Fibroblast of lung (primary cell): Measurements from ENCODE around the gene C12orf43. TPM values are rescaled to one million over a fixed set of nuclear protein-coding genes. Genes with fewer than 3 reads are reported as not detected.

Source experiments
- DNase-seq, 2 donors: peaks; one replicate each; pipeline versions ENCODE4 v3.0.0 to v3.0.0-alpha.2; 2010; ENCODE audit warnings: low read depth in 2 of 2
- H2AFZ ChIP-seq: 2 replicates; pipeline ENCODE4 v1.5.1; 2012; ENCODE audit warnings: low read length, control low read depth, inconsistent platforms
- H3K27ac ChIP-seq: 2 replicates; pipeline ENCODE4 v1.5.1; 2011; ENCODE audit warnings: low read length, control low read depth; ENCODE audit not compliant: insufficient read depth
- H3K27me3 ChIP-seq: 2 replicates; pipeline ENCODE4 v1.5.1; 2011; ENCODE audit warnings: mild to moderate bottlenecking, low read length; ENCODE audit not compliant: control insufficient read depth, insufficient read depth
- H3K36me3 ChIP-seq: 2 replicates; pipeline ENCODE4 v1.5.1; 2011; ENCODE audit warnings: low read length; ENCODE audit not compliant: control insufficient read depth, insufficient read depth
- H3K4me1 ChIP-seq: 2 replicates; pipeline ENCODE4 v1.5.1; 2011; ENCODE audit warnings: low read length; ENCODE audit not compliant: control insufficient read depth, insufficient read depth; ENCODE audit errors: extremely low read depth
- H3K4me2 ChIP-seq: 2 replicates; pipeline ENCODE4 v1.5.1; 2011; ENCODE audit warnings: low read length, control low read depth; ENCODE audit not compliant: insufficient read depth; ENCODE audit errors: extremely low read depth
- H3K4me3 ChIP-seq, 4 experiments: fragments of 200-600 bp in 1 of 4; sonication (generic) in 1 of 4; replicated peaks in 1 of 4; 2 replicates each; pipeline ENCODE4 v1.5.1; 2011 to 2016; ENCODE audit warnings: low read length in 4 of 4, low read depth in 3 of 4, mild to moderate bottlenecking in 3 of 4, control low read depth in 2 of 4, inconsistent platforms in 1 of 4, mixed read lengths in 1 of 4; ENCODE audit not compliant: insufficient read depth in 1 of 4; ENCODE audit errors: control extremely low read depth in 1 of 4
- H3K79me2 ChIP-seq: 2 replicates; pipeline ENCODE4 v1.5.1; 2012; ENCODE audit warnings: mild to moderate bottlenecking, low read length, inconsistent platforms; ENCODE audit not compliant: control insufficient read depth, insufficient read depth
- H3K9ac ChIP-seq: 2 replicates; pipeline ENCODE4 v1.5.1; 2011; ENCODE audit warnings: mild to moderate bottlenecking, low read length, control low read depth; ENCODE audit not compliant: insufficient read depth
- H3K9me3 ChIP-seq: 2 replicates; pipeline ENCODE4 v1.5.1; 2012; ENCODE audit warnings: low read depth, low read length; ENCODE audit not compliant: control insufficient read depth, insufficient read depth
- H4K20me1 ChIP-seq: 2 replicates; pipeline ENCODE4 v1.5.1; 2011; ENCODE audit warnings: low read length; ENCODE audit not compliant: control insufficient read depth, insufficient read depth; ENCODE audit errors: extremely low read depth
- EZH2 ChIP-seq: IDR thresholded peaks from 2 replicates; pipeline ENCODE4 v1.5.1; 2012; ENCODE audit warnings: low read length, control low read depth, mild to moderate bottlenecking; ENCODE audit errors: missing control alignments
- polyA plus RNA-seq, 2 donors: library from polyadenylated mRNA; depleted of rRNA in 1 of 2; stranded (reverse) in 1 of 2; unstranded in 1 of 2; fragments of >200 nt; gene quantifications; 2 replicates each; pipeline ENCODE4 v1.2.1, GENCODE V29; 2011 to 2012; ENCODE audit warnings: missing spikeins in 1 of 2
- total RNA-seq: library from RNA; depleted of rRNA; stranded (reverse); fragments of >200 nt; gene quantifications from 2 replicates; pipeline ENCODE4 v1.2.1, GENCODE V29; 2014
- TF ChIP-seq, protein P1 (sequence below), 2 donors: IDR thresholded peaks in 1 of 2; conservative IDR thresholded peaks in 1 of 2; 1 replicate in 1 of 2; 2 replicates in 1 of 2; pipeline ENCODE4 v1.5.1; 2011 to 2012; ENCODE audit warnings: low read length in 2 of 2, control low read depth in 1 of 2, inconsistent platforms in 1 of 2, low read depth in 1 of 2, mild to moderate bottlenecking in 1 of 2

C12orf43 gene
- total and polyA plus RNA-seq, 2 donors (not counting 1 experiment from before 2014, with no cell fraction given): 11.4 to 14.7 TPM

DNA sequence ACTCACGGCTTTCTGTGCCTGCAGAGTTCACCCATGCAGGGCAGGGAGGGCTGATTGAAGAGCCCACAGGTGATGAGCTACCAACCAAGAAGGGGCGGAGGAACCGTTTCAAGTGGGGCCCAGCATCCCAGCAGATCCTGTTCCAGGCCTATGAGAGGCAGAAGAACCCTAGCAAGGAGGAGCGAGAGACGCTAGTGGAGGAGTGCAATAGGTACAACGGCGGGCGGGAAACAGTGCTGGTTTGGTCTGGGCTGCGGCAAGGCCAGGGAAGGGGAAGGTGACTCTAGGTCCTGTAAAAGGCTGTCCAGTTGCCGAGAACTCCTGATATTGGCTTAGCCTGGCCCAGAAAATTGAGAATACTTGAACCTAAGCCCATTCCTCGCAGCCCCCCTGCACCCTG, 22.8 kb downstream of the C12orf43 start:
- no peak overlapping the region for H2AFZ ChIP-seq
- peaks cover 8% of the 10 kb centered on the region for H3K27me3 ChIP-seq
- H3K4me1 ChIP-seq: no peaks in the 10 kb centered on the region
- H3K9me3 ChIP-seq: no peaks in the 10 kb centered on the region
- H3K79me2 ChIP-seq: no peaks in the 10 kb centered on the region
- no peak for DNase-seq
- TF ChIP-seq, protein P1, sequence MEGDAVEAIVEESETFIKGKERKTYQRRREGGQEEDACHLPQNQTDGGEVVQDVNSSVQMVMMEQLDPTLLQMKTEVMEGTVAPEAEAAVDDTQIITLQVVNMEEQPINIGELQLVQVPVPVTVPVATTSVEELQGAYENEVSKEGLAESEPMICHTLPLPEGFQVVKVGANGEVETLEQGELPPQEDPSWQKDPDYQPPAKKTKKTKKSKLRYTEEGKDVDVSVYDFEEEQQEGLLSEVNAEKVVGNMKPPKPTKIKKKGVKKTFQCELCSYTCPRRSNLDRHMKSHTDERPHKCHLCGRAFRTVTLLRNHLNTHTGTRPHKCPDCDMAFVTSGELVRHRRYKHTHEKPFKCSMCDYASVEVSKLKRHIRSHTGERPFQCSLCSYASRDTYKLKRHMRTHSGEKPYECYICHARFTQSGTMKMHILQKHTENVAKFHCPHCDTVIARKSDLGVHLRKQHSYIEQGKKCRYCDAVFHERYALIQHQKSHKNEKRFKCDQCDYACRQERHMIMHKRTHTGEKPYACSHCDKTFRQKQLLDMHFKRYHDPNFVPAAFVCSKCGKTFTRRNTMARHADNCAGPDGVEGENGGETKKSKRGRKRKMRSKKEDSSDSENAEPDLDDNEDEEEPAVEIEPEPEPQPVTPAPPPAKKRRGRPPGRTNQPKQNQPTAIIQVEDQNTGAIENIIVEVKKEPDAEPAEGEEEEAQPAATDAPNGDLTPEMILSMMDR (conservative IDR thresholded peaks at IDR 0.05 in 1 of 2, IDR thresholded peaks at IDR 0.05 in 1 of 2; ENCODE audit: low read depth in 1 of 2, low read length in 2 of 2): no peak
- no peak for TF ChIP-seq EZH2
- no peak overlapping the region for H3K9ac ChIP-seq
- no peak overlapping the region for H3K4me2 ChIP-seq
- H3K27ac ChIP-seq: no peak overlapping the region
- no peaks in the 10 kb centered on the region for H3K36me3 ChIP-seq
- no peaks in the 10 kb centered on the region for H4K20me1 ChIP-seq
- no peak overlapping the region for H3K4me3 ChIP-seq

DNA sequence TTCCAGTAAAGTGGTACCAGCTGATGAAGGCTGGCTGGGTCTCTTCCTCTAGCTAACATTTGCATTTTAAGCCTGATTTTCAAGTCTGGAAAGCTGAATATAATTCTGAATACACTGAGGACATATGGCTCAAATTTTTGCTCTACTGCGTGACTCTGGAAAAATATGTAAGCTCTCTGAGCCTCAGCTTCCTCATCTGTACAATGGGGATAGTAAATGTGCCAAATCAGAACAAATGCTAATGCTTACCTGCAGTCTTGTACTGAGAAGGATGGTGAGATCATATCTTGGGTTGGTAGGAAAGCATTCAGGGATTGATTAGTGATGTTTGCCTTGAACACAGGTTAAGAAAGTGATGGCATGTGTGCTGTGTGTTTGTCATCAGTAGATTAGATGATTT, 23.3 kb downstream of the C12orf43 start:
- Histone ChIP-seq H3K36me3 (no peaks in the 10 kb centered on the region), H3K79me2 (no peaks in the 10 kb centered on the region), H3K4me3 (no peak overlapping the region), H3K9me3 (no peaks in the 10 kb centered on the region), H3K27ac (no peak overlapping the region), H3K4me1 (no peaks in the 10 kb centered on the region), H3K4me2 (no peak overlapping the region), H3K9ac (no peak overlapping the region), H4K20me1 (no peaks in the 10 kb centered on the region), H3K27me3 (peaks cover 8% of the 10 kb centered on the region), H2AFZ (no peak overlapping the region)
- TF ChIP-seq, protein P1 (conservative IDR thresholded peaks at IDR 0.05 in 1 of 2, IDR thresholded peaks at IDR 0.05 in 1 of 2; ENCODE audit: low read depth in 1 of 2, low read length in 2 of 2): no peak
- TF ChIP-seq EZH2: no peak
- DNase-seq: no peak

DNA sequence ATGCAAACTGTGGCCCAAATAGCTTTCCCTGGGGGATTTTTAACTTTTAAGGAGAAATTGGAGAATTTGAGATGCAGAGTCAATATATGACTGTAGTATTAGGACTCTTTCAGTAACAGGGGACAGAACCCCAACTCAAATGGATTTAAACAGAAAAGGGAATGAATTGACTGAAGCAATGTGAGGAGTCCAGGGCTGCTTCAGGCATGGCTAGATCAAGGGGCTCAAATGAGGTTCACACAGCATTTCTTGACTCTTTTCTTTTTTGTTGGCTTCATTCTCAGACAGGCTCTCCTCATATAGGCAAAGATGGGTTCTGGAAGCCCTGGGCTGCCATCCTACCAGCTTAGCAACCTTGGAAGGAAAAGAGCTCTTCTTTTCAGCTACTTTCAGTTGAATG, 24.3 kb downstream of the C12orf43 start:
- Histone ChIP-seq H3K9ac (no peak overlapping the region), H3K27me3 (peaks cover 8% of the 10 kb centered on the region), H3K4me2 (no peak overlapping the region), H4K20me1 (no peaks in the 10 kb centered on the region), H2AFZ (no peak overlapping the region), H3K4me1 (no peaks in the 10 kb centered on the region), H3K4me3 (no peak overlapping the region), H3K79me2 (no peaks in the 10 kb centered on the region), H3K36me3 (no peaks in the 10 kb centered on the region), H3K9me3 (no peaks in the 10 kb centered on the region), H3K27ac (no peak overlapping the region)
- no peak for TF ChIP-seq EZH2
- TF ChIP-seq, protein P1 (conservative IDR thresholded peaks at IDR 0.05 in 1 of 2, IDR thresholded peaks at IDR 0.05 in 1 of 2; ENCODE audit: low read depth in 1 of 2, low read length in 2 of 2): no peak
- no peak for DNase-seq
